ENCODE results near the gene TRHDE. TPM values are rescaled to one million over a fixed set of nuclear protein-coding genes. Genes with fewer than 3 reads are reported as not detected.

The TRHDE gene
- total RNA-seq, 1 experiment from 2014 or later = not detected

DNA sequence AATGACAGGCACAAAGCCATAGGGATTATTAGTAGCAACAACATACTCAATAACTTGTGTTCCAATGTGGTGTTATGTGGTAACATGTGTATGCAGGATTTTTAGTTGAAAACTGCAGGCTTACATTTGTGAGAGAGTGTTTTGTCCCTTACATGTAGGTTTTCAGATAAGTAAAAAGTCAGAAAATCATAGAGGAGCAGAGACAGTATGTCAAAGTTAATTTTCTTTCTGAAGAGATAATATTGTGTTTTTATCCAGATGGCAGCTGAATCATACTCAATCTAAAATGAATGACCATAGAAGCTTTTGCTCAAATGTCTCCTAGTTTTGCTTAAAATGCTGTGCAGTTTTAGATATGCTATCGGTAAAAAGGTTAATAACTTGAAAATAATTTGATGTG, 277.0 kb downstream of the TRHDE start:
- intact Hi-C loops (cut with micrococcal nuclease) = no loop called here
- TF ChIP-seq CTCF (IDR thresholded peaks at IDR 0.05; ENCODE audit: unreplicated experiment) = no peak
- POLR2A ChIA-PET = no interaction called here
- Mint-ChIP-seq H3K9me3 (ENCODE audit: unreplicated experiment) (no peaks in the 10 kb centered on the region), H3K4me3 (ENCODE audit: unreplicated experiment) (no peak overlapping the region), H3K27ac (ENCODE audit: low read depth, unreplicated experiment) (no peak overlapping the region), H3K4me1 (ENCODE audit: insufficient read depth, unreplicated experiment) (no peaks in the 10 kb centered on the region), H3K27me3 (ENCODE audit: insufficient read depth, unreplicated experiment) (no peaks in the 10 kb centered on the region), H3K36me3 (ENCODE audit: insufficient read depth, unreplicated experiment) (no peaks in the 10 kb centered on the region)
- DNase-seq (ENCODE audit: unreplicated experiment) = no peak
- CTCF ChIA-PET = no interaction called here
- no TSS peak for BruUV-seq (replicated peaks)

DNA sequence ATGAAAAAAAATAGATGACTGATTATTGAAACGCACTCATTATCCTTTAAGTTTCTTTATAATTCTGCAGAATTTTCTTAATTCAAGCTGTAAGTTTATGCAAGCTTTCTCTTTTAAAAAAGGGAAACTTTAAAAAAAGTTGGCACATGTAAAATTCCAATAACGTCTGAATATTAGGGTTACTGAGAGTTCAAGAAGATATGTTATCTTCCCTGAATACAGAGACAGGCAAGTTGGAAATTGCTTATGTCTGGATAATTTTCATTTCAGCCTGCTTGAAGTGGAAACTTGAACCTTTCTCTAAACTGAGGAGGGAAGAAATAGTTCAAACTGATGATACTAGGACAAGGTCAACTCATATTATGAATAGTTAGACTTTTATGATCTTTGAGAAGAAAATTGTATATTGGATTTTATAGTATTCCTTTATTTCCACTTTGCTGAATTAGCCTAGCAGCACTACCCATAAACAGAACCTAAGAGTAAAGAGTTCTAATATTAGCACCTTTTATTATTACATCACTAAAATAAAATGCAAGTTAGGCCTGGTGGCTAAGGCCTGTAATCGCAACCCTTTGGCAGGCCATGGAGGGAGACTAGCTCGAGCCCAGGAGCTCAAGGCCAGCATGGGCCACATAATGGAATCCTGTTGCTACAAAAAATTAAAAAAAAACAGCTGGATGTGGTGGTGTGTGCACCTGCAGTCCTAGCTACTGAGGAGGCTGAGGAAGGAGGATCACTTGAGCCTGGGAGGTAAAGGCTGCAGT, 288.0 kb downstream of the TRHDE start:
- Mint-ChIP-seq H3K4me3 (ENCODE audit: unreplicated experiment) (no peak overlapping the region), H3K9me3 (ENCODE audit: unreplicated experiment) (no peaks in the 10 kb centered on the region), H3K27ac (ENCODE audit: low read depth, unreplicated experiment) (no peak overlapping the region), H3K27me3 (ENCODE audit: insufficient read depth, unreplicated experiment) (no peaks in the 10 kb centered on the region), H3K4me1 (ENCODE audit: insufficient read depth, unreplicated experiment) (no peaks in the 10 kb centered on the region), H3K36me3 (ENCODE audit: insufficient read depth, unreplicated experiment) (no peaks in the 10 kb centered on the region)
- no TSS peak for BruUV-seq (replicated peaks)
- DNase-seq (ENCODE audit: unreplicated experiment) = no peak
- no peak for TF ChIP-seq CTCF (IDR thresholded peaks at IDR 0.05; ENCODE audit: unreplicated experiment)
- intact Hi-C loops (cut with micrococcal nuclease) = no loop called here
- ChIA-PET CTCF (no interaction called here), POLR2A (no interaction called here)

DNA sequence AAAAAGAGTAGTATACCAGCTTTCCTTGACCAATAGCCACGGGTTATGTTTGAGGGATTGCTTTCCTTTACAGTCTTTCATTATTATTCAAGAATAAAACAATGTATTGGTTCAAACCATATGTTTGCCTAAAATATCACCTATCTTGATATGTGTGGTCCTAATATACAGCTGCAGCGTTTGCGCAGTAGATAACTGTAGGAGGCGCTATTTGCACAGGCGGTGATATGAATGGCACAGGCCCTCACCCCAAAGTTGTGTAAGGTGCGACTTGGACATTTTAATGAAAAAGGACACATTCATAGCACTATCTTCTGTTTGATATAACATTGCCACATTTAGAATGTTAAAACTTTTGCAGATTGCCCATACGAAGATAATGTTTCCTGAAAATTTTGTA, 298.4 kb downstream of the TRHDE start:
- Mint-ChIP-seq H3K4me3 (ENCODE audit: unreplicated experiment) (no peak overlapping the region), H3K4me1 (ENCODE audit: insufficient read depth, unreplicated experiment) (no peaks in the 10 kb centered on the region), H3K9me3 (ENCODE audit: unreplicated experiment) (no peaks in the 10 kb centered on the region), H3K27ac (ENCODE audit: low read depth, unreplicated experiment) (no peak overlapping the region), H3K36me3 (ENCODE audit: insufficient read depth, unreplicated experiment) (no peaks in the 10 kb centered on the region), H3K27me3 (ENCODE audit: insufficient read depth, unreplicated experiment) (no peaks in the 10 kb centered on the region)
- ChIA-PET POLR2A (no interaction called here), CTCF (no interaction called here)
- no peak for DNase-seq (ENCODE audit: unreplicated experiment)
- peak; percentile 21 for TF ChIP-seq CTCF (IDR thresholded peaks at IDR 0.05; ENCODE audit: unreplicated experiment)
- BruUV-seq (replicated peaks) = no TSS peak
- intact Hi-C loops (cut with micrococcal nuclease) = no loop called here

DNA sequence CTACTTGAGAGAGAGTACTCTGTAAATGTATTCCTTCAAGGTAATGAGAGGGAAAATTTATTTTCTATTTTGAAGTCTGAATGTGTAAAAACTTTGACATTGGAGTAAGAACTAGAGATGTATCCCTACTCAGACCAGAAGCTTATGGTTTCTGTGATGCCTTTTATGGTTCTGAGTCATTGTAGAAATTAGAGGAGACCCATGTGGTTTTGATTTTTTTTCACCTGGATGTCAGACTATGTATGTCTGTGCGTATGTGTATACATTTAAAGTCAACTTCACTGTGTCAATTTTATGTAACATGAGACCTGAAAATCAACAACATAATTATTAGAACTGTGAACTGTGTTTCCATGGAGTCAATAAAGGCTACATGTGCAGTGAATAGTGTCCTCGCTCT, 302.0 kb downstream of the TRHDE start:
- Mint-ChIP-seq H3K4me1 (ENCODE audit: insufficient read depth, unreplicated experiment) (no peaks in the 10 kb centered on the region), H3K4me3 (ENCODE audit: unreplicated experiment) (no peak overlapping the region), H3K27me3 (ENCODE audit: insufficient read depth, unreplicated experiment) (no peaks in the 10 kb centered on the region), H3K9me3 (ENCODE audit: unreplicated experiment) (no peaks in the 10 kb centered on the region), H3K36me3 (ENCODE audit: insufficient read depth, unreplicated experiment) (no peaks in the 10 kb centered on the region), H3K27ac (ENCODE audit: low read depth, unreplicated experiment) (no peak overlapping the region)
- POLR2A ChIA-PET = no interaction called here
- no TSS peak for BruUV-seq (replicated peaks)
- intact Hi-C loops (cut with micrococcal nuclease) = no loop called here
- TF ChIP-seq CTCF (IDR thresholded peaks at IDR 0.05; ENCODE audit: unreplicated experiment) = no peak
- CTCF ChIA-PET = no interaction called here
- DNase-seq (ENCODE audit: unreplicated experiment) = no peak

All from MCF 10A (cell line).